Measurements from ENCODE around the gene SMC6.

Gene SMC6

DNA sequence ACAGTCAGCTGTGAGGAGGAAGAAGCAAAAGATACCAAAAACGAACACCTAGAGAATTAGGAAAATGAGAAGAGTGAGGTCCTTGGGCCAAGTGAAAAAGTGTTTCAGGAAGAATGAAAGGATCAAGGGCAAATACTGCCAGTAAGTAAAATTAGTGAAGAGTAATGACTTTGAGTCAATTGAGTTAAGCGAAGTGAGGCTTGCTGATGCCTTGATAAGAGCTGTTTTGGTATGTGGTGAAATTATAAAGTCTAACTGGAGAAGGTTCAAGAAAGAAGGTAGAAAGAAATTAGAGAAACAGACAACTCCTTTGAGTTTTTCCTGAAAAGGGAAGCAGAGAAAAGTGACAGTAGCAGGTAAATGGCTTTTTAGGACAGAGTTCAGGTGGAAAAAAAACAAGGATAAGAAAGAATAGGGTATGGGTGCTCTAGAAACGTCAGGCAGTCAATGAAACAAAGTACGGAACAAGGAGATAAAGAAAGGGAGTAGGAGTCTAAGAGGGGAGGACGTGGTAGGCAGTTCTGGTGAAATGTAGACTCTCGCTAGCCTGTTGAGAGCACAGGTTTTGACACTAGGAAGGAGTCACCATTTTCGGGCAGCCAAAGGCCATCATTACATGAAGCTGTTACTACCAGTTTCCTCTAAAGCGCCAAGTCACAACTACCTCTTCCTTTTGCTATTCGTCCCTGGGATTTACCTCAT lies 42.9 kb downstream of the SMC6 start:
- no peak for DNase-seq (ENCODE audit: low read depth in 2 of 2)

DNA sequence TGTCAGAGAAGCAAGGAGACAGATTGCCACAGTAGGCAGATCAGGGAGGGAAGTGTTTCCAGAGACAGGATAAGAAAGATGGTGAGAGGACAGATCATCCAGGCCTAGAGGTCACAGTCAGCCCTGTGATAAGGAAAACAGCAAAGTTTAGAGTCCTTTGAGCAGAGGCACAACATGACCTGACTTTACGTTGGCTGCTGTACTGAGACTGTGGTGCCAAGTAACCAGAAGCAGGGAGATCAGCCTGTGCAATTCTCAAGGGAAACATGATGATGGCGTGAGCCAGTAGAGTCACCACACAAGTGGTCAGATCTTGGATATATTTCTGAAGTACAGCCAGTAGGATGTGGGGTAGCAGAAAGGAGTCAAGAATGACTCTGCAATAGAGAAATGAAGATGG lies 43.7 kb downstream of the SMC6 start:
- DNase-seq (ENCODE audit: low read depth in 2 of 2), result no peak

DNA sequence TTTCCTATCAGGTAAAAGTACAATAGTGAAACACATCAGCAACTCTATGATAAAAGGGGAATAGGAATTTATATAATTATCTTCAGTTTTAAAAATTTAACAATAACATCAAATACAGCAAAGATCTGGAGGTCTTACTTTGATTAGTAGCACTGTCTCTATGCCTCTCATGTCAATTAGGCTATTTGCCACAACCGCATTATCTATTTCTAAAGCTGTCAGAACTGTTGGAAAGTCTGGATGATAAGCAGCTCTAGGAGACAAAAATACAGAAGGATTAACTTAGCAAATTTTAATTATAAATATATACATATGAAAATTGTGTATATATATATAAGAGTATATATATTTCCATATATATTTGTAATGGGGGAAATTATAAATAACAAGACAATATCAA lies 45.1 kb downstream of the SMC6 start:
- no peak for DNase-seq (ENCODE audit: low read depth in 2 of 2)

DNA sequence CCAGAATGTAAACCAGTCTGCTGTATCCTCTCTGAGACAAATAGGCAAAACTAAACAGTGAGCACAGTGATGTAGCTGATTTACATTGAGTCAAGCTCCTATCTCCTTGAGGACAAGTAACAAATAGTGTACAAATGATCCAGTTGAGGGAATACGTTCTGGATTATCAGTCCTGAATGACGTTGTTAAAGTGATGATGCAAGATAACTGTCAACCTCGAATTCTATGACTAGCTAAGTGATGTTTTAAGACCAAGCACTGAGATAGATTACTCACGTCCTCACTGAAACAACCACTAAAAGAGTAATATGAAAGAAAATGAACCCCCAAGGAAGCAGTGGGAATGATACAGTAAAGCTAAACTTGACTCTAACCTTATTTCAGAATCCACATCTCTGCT lies 46.8 kb downstream of the SMC6 start:
- DNase-seq (ENCODE audit: low read depth in 2 of 2), result no peak

DNA sequence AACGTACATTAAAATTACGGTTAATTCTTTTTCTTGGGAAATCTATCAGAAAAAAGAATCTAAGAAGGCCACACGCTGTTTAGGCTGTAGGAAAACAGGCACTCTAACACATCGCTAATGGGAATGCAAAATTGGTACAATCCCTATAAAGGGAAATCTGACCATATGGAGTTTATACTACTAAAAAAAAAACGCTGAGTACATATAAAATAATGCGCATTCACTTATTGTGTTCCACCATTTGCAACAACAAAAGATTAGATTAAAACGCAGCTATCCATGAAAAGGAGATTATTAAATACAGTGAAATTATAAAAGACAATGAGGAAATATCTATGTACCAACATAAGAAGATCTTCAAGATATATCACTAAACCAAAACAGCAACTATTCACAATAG lies 62.8 kb downstream of the SMC6 start:
- no peak for DNase-seq (ENCODE audit: low read depth in 2 of 2)

DNA sequence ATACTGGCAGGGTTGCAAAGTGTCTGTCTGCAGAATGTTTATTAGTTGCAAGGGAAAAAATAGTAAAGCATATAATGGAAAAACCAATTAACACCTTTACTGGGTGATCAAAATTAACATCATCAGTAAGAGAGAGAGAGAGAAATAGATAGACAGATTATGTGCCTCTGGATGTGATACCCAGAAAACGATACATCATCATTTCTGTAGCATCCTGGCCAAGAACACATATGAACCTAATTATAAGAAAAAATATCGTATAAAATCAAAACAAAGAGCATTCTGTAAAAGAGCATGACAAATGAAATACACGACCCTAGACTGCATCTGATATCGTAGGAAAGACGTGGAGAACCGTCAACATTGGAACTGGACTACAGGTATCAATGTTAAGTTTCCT lies 64.6 kb downstream of the SMC6 start:
- no peak for DNase-seq (ENCODE audit: low read depth in 2 of 2)

DNA sequence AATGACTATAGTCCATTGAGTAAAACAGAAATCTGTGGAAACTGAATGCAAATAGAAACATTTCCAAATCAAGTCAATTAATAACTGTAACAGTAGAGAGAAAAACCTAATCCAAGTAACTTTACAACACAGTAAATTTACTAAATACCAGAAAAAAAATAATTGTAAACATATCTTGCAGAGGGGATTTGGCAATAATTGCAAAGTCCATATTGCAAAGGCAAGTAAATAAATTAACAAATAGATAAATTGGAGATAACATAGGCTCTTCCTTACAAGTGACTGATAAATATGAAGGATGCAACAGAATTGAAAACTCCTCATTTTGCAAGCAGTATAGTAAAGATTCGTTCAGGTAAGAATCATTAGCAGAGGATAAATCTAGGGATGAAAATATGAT lies 65.0 kb downstream of the SMC6 start:
- DNase-seq (ENCODE audit: low read depth in 2 of 2), result no peak

DNA sequence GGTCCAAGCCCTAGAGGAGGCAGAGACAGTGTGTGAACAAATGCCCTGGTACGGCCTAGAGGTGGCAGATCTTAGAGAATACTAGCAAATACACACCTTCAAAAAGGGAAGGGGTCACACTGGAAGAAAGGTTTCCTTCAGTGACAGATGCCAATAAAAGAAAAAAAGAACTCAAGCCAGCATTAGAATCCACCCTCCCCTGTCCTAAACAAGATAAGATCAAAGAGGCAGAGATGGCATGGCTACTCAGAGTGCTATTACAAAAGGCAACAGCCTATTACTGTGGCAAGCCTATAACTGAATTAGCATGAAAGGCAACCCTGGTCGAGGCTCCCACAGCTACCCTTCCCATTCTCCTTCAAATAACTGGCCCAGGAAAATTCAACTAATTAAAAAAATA lies 69.6 kb downstream of the SMC6 start:
- DNase-seq (ENCODE audit: low read depth in 2 of 2), result no peak

DNA sequence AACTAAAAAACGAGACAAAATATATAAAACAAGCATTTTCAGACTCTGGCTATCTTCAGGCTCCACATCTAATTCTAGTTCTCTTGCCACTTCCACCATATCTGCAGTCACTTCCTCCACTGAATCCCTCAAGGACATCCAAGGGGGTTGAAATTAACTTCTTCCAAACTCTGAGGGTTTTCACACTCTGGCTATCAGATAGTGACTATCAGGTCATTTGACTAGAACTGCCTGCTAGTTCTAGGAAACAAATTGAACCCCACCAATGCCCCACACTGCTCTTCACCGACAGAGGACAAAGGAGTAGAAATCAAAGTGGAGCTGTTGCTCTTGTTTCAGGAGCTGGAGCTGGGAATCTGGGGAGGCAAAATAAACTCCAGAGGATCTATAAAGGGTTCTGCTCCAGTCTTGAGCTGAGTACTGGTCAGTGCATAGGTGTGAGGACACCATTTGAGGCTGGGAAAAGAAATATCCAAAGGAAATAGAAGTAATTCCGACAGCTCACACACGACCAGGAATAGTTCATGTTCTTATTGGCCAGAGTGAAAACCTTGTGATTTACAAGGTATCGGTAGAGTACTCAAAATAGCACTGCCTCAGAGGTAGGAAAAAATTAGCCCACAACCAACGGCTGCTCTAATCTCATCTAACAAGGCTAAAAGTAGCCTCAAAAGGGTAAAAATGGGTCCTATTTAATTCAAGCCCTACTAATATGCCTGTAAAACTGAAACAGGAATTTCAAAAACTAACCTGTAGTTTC lies 71.3 kb downstream of the SMC6 start:
- no peak for DNase-seq (ENCODE audit: low read depth in 2 of 2)

DNA sequence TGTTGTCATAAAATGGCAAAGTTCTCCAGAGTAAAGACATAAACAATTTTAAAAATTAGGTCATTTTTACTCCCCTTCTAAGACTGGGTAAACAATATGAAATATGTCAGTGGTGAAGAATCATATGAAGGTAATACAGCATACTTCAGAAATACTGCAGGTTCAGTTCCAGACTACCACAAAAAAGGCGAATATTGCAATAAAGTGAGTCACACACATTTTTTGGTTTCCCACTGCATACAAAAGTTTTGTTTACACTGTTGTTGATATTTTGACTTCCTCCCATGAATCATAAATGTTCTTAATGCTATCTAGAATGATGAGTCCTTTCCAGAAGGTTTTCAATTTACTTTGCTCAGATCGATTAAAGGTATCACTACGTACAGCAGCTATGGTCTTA lies 73.5 kb downstream of the SMC6 start:
- DNase-seq (ENCODE audit: low read depth in 2 of 2), result no peak

DNA sequence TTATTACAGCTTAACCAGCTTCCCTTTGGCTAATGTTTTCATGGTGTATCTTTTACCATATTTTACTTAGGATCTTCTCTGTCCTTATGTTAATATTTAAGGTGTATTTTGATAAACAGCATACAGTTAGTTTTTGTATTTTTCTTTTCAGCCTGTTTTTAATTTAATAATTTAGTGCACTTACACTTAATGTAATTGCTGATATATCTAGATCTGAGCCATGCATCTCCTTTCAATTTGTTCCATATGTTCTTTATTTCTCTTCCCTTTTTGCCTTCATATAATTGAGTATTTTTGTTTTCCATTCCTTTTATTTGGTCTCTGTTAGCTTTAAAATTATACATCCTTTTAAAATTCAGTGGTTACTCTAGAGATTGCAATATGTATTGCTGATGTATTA lies 78.8 kb downstream of the SMC6 start:
- no peak for DNase-seq (ENCODE audit: low read depth in 2 of 2)

DNA sequence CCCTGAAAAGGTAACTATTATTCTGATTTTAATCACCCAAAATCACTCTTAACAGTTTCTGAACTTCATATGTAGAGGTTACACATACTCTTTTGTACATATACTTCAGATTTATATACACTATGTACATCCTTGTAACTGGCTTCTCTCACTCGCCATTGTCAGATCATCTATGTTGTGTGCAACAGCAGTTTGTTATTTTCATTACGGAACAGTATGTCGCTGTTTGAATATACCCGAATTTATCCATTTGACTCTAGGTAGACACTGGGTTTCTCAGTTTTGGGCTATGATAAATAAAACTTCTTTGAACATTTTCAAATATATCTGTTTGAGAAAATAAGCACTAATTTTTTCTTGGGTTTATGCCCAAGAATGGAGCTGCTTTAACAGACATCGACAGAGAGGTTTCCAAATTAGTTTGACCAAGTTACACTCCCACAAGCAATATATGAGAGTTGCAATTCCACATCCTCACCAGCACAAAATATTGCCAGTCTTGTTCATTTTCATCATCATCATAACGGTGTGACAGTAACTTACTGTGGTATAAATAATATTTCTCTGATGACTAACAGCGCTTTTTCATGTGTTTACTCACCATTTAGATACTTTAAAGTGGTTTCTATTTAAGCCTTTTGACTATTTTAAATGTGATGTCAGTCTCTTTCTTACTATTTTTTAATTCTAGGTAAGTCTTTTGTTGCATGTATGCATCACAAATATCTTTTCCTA lies 80.9 kb downstream of the SMC6 start:
- DNase-seq (ENCODE audit: low read depth in 2 of 2), result no peak

DNA sequence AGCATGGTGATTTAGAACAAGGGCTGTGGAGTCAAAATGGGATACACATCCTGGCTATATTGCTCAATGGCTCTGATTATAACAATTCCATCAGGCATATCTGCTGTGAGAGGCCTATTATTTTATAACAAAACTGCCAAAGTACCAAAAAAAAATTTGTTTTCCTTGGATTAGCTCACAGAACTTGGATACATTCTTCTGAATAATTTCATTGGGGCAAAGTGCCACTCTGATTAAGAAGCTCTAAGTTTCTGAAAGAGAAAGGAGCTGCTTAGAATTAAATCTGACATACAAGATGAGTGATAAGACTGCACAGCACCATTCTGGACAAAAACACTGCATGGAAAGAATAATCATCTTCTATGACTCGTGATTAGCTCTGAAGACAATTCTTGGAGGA lies 85.7 kb downstream of the SMC6 start:
- no peak for DNase-seq (ENCODE audit: low read depth in 2 of 2)

DNA sequence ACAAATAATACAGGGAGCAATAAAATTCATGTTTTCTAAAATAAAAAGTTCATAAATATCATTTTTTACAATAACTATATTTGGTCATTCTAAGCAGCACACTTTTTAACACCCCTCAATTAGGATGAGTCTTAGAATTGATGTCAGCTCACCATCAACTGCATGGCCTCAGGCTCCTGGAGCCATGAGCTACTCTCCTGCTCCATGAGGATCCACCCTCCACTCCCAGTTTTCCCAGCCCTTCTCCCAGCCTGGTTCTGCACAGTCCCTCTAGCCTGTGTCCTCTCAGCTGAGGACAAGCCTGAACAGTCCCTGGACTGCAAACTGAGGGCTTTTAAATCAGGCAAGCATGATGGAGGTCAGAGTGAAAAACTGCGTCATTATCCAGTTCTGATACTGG lies 89.1 kb downstream of the SMC6 start:
- no peak for DNase-seq (ENCODE audit: low read depth in 2 of 2)

DNA sequence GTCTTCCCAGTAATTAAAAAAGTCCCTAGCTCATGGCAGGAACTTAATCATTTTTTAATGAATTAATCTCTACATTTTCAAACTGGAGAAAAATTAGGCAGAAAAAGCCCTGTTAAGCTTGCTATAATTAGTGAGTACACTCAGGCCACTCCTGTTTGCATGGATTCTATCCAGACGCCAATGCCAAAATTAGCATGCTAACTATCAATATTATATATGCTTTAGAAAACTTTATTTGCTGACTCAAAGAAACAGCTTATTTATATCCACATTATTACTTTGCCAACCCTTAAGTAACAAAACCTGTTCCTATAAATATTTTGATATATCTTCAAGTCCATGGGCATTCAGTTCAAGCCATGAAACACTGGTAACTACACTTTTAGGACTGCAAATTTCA lies 90.9 kb downstream of the SMC6 start:
- no peak for DNase-seq (ENCODE audit: low read depth in 2 of 2)

DNA sequence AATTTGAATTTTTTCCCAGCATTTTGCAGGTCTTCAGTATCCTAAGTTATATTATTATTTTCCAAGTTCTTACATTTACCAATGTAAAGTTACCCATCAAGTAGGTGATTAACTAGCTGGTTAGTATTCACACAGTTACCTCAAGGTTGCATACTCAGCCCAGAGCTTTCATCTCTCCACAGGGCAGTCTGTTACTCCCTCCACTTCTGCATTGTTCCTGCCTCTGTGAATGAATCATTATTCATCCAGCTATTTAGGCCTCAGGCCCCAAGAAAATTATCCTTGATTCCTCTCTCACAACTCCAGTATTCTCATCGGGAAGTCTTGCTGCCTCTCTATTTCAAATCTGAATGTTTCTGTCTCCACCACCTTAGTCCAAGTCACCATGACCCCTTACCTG lies 92.2 kb downstream of the SMC6 start:
- no peak for DNase-seq (ENCODE audit: low read depth in 2 of 2)

DNA sequence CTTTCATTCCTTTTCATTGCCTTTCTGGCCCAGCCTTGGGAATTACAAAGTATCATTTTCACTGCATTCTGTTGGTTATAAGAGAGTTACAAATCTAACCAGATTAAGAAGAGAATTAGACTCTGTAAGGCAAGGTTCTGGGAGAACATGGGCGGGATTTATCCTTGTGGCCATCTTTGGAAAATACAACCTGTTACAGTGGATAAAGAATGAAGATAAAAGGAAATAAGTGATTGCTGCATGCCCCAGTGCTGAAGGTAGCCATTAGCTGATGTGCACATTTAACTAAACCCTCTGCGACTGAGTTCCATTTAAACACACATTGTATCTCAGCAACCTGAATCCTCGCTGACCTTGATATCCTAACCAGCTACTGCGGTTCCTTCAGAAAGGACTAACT lies 93.4 kb downstream of the SMC6 start:
- DNase-seq (ENCODE audit: low read depth in 2 of 2), result no peak

DNA sequence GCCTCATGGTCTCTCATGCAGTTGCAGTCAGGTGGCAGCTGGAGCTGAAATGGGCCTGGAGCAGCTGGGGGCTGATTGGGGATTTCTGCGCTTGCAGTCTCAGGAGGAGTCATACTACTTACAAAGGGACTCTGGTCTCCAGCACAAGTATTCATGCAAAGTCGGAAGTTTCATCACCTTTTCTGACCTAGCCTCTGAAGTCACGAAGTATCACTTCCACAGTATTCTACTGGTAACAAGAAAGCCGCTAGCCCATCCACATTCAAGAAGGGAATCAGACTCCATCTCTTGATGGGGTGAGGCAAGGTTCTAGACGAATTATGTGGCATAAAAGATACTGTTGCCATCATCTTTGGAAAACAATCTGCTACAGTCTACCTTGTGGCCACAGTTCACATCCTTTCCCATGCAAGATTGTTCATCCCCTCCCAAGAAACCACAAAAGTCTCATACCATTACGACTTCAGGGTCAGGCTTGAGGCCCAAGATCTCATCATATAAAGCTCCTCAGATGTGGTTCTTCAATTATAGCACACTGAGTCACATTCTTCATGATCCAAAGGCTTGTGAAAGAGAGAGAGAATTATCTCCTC lies 95.3 kb downstream of the SMC6 start:
- no peak for DNase-seq (ENCODE audit: low read depth in 2 of 2)

DNA sequence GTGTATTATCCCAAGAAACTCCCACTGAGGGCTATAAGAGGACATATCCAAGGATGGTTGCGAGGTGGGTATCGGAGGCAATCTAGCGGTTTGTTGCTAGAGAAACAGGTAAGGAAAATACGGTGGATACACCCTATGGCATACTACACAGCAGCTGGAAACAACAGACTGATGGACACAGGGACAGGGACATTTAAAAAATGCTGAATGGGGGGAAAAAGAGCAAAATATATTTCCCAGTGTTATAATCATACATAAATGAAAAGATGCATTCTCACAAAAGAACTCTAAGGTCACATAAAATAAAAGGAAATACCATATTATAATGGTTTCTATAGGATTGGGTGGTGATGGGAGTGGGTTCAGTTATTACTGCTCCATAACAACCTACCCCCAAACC lies 95.9 kb downstream of the SMC6 start:
- DNase-seq (ENCODE audit: low read depth in 2 of 2), result no peak

DNA sequence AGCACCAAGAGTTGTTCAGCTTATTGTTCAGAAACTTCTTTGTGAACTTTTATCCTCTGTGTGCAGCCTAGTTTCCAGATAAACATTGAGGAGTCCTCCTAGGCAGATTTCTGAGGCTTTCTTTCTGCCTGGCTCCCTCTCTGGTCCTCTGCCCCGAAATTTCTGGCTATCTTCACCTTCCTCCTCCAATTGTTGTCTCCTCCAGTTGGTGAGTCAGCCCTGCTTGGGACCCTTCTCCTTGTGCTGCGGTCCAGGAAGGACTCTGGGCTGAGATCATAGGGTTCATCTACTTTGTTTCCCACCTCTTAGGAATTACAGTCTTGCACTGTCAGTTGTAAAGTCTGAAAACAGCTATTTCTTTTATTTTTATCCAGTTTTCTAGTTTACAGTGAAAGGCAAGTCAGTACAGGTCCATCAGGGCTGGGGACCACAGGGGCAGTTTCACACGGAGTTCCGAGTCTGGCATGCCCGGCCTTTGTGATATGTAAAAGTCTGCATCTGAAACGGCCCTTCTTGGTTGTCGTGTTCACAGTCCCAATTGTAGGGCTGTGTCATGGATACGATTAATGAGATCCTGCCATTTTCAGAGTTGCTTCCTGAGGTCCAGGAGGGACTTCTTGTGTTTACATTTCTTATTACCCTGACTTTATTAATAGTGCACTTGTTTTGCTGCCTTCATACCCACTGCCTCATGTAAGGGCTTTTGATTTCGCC lies 100.8 kb downstream of the SMC6 start:
- no peak for DNase-seq (ENCODE audit: low read depth in 2 of 2)

DNA sequence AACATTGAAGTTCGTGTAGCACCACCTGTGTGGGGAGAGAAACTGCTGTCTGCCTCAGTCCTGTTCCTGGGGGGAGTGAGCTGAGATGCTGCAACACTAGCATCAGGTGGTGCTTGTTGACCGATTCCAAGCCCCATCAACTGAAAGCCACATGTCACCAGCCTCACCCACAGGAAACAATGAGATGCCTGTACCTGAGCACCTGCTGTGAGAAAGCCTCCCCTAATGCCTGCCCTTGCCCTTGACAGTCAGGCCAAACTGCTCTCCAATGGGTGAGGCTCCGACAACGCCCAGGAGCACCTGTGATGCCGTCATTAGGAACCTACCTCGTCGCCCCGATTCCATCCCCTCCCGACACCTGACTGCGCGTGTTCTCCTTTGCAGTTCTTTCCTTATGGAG lies 104.6 kb downstream of the SMC6 start:
- DNase-seq (ENCODE audit: low read depth in 2 of 2), result no peak

DNA sequence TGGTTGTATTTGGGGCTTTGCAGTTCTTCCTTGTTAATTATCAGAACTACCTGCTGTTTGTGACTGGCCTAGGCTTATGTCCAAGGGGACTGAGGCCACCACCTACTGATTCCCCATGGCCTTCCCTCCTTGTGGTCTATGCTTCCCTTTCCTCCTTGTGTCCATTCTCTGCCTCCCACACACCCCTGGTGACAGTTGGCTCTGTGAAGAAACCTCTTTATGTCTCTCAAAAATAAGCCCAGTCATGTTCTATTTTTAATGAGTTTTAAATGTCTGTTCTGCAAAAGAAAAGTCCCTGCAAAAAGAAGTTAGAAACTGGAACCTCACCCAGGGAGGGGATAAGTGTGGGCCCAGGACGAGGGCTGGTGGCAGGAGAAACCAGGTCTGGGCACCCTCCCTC lies 105.0 kb downstream of the SMC6 start:
- DNase-seq (ENCODE audit: low read depth in 2 of 2), result no peak

All from stimulated activated CD4-positive, alpha-beta T cell treated with anti-CD3 and anti-CD28 coated beads, Interleukin-12 subunit alpha, Interleukin-12 subunit beta, amount 100 ng/mL, for 24 hours (primary cell).